HAP-1 (cell line): Measurements from ENCODE around the gene SV2C.
"Not testable (repeated sequence)": the region's sequence is repeated elsewhere in the genome, so short reads cannot be mapped to it uniquely, and the experiment has no call there.

Experiments used
- DNase-seq, 2 experiments: peaks; one replicate each; pipeline ENCODE4 v3.0.0-alpha.2; 2016 to 2020; ENCODE audit warnings: low spot score in 2 of 2
- H3K27me3 ChIP-seq: fragments of 250-450 bp; sonication (Bioruptor Pico); 2 replicates; pipeline ENCODE4 v1.5.1; 2020; ENCODE audit warnings: low read depth, mild to moderate bottlenecking, moderate library complexity
- H3K36me3 ChIP-seq: fragments of 250-450 bp; sonication (Bioruptor Pico); replicated peaks from 2 replicates; pipeline ENCODE4 v1.5.1; 2020; ENCODE audit warnings: mild to moderate bottlenecking
- H3K4me1 ChIP-seq: fragments of 250-450 bp; sonication (Bioruptor Pico); 2 replicates; pipeline ENCODE4 v1.5.1; 2020; ENCODE audit warnings: mild to moderate bottlenecking
- H3K4me3 ChIP-seq: fragments of 250-450 bp; sonication (Bioruptor Pico); 2 replicates; pipeline ENCODE4 v1.5.1; 2020; ENCODE audit warnings: mild to moderate bottlenecking, moderate library complexity
- H3K9me3 ChIP-seq: fragments of 250-450 bp; sonication (Bioruptor Pico); 2 replicates; pipeline ENCODE4 v1.5.1; 2020; ENCODE audit warnings: mild to moderate bottlenecking, moderate library complexity
- in situ Hi-C: fragments of 300-500 bp; cut with MboI; formaldehyde crosslinking; loops from 3 replicates; pipeline ENCODE4 v1.14.3; 2020; ENCODE audit warnings: low sequenced_read_pairs, inconsistent platforms, mixed read lengths

SV2C gene

GRCh38 chr5:76332611-76333205 lies 249.5 kb downstream of the SV2C start:
- no peak for DNase-seq
- Histone ChIP-seq H3K4me1 (no peaks in the 10 kb centered on the region), H3K4me3 (no peak overlapping the region), H3K9me3 (no peaks in the 10 kb centered on the region), H3K27me3 (0 out of 2 replicates have a peak, but pooled peaks cover 2% of the 10 kb centered on the region), H3K36me3 (no peaks in the 10 kb centered on the region)
- in situ Hi-C loops, result no loop called here

- H3K27me3 ChIP-seq, result 0 out of 2 replicates have a peak, but pooled peaks cover 2% of the 10 kb centered on the region
- no peaks in the 10 kb centered on the region for H3K36me3 ChIP-seq
- H3K4me1 ChIP-seq, result peaks cover 3% of the 10 kb centered on the region; the same call in 1 of the 2 replicates
- H3K4me3 ChIP-seq, result no peak overlapping the region
- H3K9me3 ChIP-seq, result no peaks in the 10 kb centered on the region
- DNase-seq, result no peak
- in situ Hi-C loops, result no loop called here
Measured at GRCh38 chr5:76333571-76333970, 250.4 kb downstream of the SV2C start.

GRCh38 chr5:76334574-76334973 lies 251.4 kb downstream of the SV2C start:
- Histone ChIP-seq H3K36me3 (no peaks in the 10 kb centered on the region), H3K27me3 (0 out of 2 replicates have a peak, but pooled peaks cover 2% of the 10 kb centered on the region), H3K4me3 (no peak overlapping the region), H3K9me3 (no peaks in the 10 kb centered on the region), H3K4me1 (peaks cover 3% of the 10 kb centered on the region; the same call in 1 of the 2 replicates)
- in situ Hi-C loops, result no loop called here
- no peak for DNase-seq

- in situ Hi-C loops, H3K36me3 ChIP-seq: not testable (repeated sequence)
Measured at GRCh38 chr5:76335451-76335850, 252.3 kb downstream of the SV2C start.

GRCh38 chr5:76336253-76336809 lies 253.1 kb downstream of the SV2C start:
- H3K36me3 ChIP-seq, H3K4me1 ChIP-seq, H3K9me3 ChIP-seq, DNase-seq, H3K4me3 ChIP-seq, H3K27me3 ChIP-seq, in situ Hi-C loops: not testable (repeated sequence)

More at GRCh38 chr5:76335451-76335850, 252.3 kb downstream of the SV2C start:
- H3K9me3 ChIP-seq, H3K4me1 ChIP-seq, H3K4me3 ChIP-seq, H3K27me3 ChIP-seq, DNase-seq: not testable (repeated sequence)

GRCh38 chr5:76337953-76338451 lies 254.8 kb downstream of the SV2C start:
- in situ Hi-C loops, result no loop called here
- DNase-seq, result peak; percentile 63 to 75
- Histone ChIP-seq H3K27me3 (0 out of 2 replicates have a peak, but pooled peaks cover 2% of the 10 kb centered on the region), H3K4me3 (no peak overlapping the region), H3K36me3 (no peaks in the 10 kb centered on the region), H3K4me1 (peaks cover 3% of the 10 kb centered on the region; the same call in 1 of the 2 replicates), H3K9me3 (no peaks in the 10 kb centered on the region)

- H3K4me1 ChIP-seq, result peaks cover 6% of the 10 kb centered on the region; the same call in 1 of the 2 replicates
- no peaks in the 10 kb centered on the region for H3K36me3 ChIP-seq
- DNase-seq, result no peak
- no peak overlapping the region for H3K4me3 ChIP-seq
- no peaks in the 10 kb centered on the region for H3K27me3 ChIP-seq
- in situ Hi-C loops, result no loop called here
- H3K9me3 ChIP-seq, result no peaks in the 10 kb centered on the region
Measured at GRCh38 chr5:76339919-76340318, 256.7 kb downstream of the SV2C start.

- H3K4me1 ChIP-seq, result peaks cover 6% of the 10 kb centered on the region; the same call in 1 of the 2 replicates
Measured at GRCh38 chr5:76341651-76342334, 258.6 kb downstream of the SV2C start.

GRCh38 chr5:76342474-76342873 lies 259.3 kb downstream of the SV2C start:
- no peak for DNase-seq
- Histone ChIP-seq H3K27me3 (no peaks in the 10 kb centered on the region), H3K4me1 (peaks cover 6% of the 10 kb centered on the region; the same call in 1 of the 2 replicates), H3K4me3 (no peak overlapping the region), H3K36me3 (no peaks in the 10 kb centered on the region), H3K9me3 (no peaks in the 10 kb centered on the region)
- in situ Hi-C loops, result no loop called here

More at GRCh38 chr5:76341651-76342334, 258.6 kb downstream of the SV2C start:
- no peaks in the 10 kb centered on the region for H3K36me3 ChIP-seq
- no peaks in the 10 kb centered on the region for H3K27me3 ChIP-seq
- H3K4me3 ChIP-seq, result no peak overlapping the region
- in situ Hi-C loops, result no loop called here
- no peaks in the 10 kb centered on the region for H3K9me3 ChIP-seq
- no peak for DNase-seq

GRCh38 chr5:76345582-76345981 lies 262.4 kb downstream of the SV2C start:
- H3K4me3 ChIP-seq, result no peak overlapping the region
- H3K27me3 ChIP-seq, result no peaks in the 10 kb centered on the region
- H3K36me3 ChIP-seq, result no peaks in the 10 kb centered on the region
- no peaks in the 10 kb centered on the region for H3K9me3 ChIP-seq
- H3K4me1 ChIP-seq, result peaks cover 3% of the 10 kb centered on the region; the same call in 1 of the 2 replicates
- in situ Hi-C loops, result no loop called here
- DNase-seq, result no peak

GRCh38 chr5:76351176-76351575 lies 268.0 kb downstream of the SV2C start:
- no peaks in the 10 kb centered on the region for H3K4me1 ChIP-seq
- DNase-seq, result no peak
- no peaks in the 10 kb centered on the region for H3K27me3 ChIP-seq
- no peaks in the 10 kb centered on the region for H3K9me3 ChIP-seq
- in situ Hi-C loops, result no loop called here
- H3K4me3 ChIP-seq, result no peak overlapping the region
- no peaks in the 10 kb centered on the region for H3K36me3 ChIP-seq

GRCh38 chr5:76351577-76351976 lies 268.4 kb downstream of the SV2C start:
- Histone ChIP-seq H3K36me3 (no peaks in the 10 kb centered on the region), H3K4me3 (no peak overlapping the region), H3K9me3 (no peaks in the 10 kb centered on the region), H3K27me3 (no peaks in the 10 kb centered on the region), H3K4me1 (no peaks in the 10 kb centered on the region)
- DNase-seq, result no peak
- in situ Hi-C loops, result no loop called here

GRCh38 chr5:76356887-76357286 lies 273.7 kb downstream of the SV2C start:
- Histone ChIP-seq H3K4me1 (no peaks in the 10 kb centered on the region), H3K36me3 (no peaks in the 10 kb centered on the region), H3K4me3 (no peak overlapping the region), H3K9me3 (no peaks in the 10 kb centered on the region), H3K27me3 (no peaks in the 10 kb centered on the region)
- in situ Hi-C loops, result no loop called here
- DNase-seq, result no peak
